OCI-LY7 (cell line): ENCODE measurements around the gene ROR2. TPM values are rescaled to one million over a fixed set of nuclear protein-coding genes. Genes with fewer than 3 reads are reported as not detected.

ENCODE experiments used
- BruUV-seq: library from RNA; stranded (reverse); fragments of 400-500 nt; replicated peaks from 2 replicates; lab custom pipeline; 2021; lab: Mats Ljungman, UMichigan
- CTCF ChIA-PET: fragments of 300-600 bp; sonication (Branson Sonifier 250); formaldehyde crosslinking; loops from one replicate; lab custom pipeline; 2022; ENCODE audit warnings: antibody characterized with exemption; ENCODE audit not compliant: unreplicated experiment; lab: Charles Lee
- POLR2A ChIA-PET: fragments of 300-600 bp; sonication (Branson Sonifier 250); formaldehyde crosslinking; loops from one replicate; lab custom pipeline; 2022; ENCODE audit warnings: antibody characterized with exemption; lab: Charles Lee
- DNase-seq: peaks from one replicate; pipeline ENCODE4 v3.0.0-alpha.2; 2015; ENCODE audit warnings: low spot score
- H2AFZ ChIP-seq: fragments of 200-600 bp; sonication (generic), shearing (Covaris generic); 2 replicates; pipeline ENCODE4 v1.6.1; 2014; ENCODE audit warnings: mild to moderate bottlenecking, antibody characterized with exemption, low read length, moderate library complexity
- H3K27ac ChIP-seq: fragments of 200-600 bp; sonication (generic); 2 replicates; pipeline ENCODE4 v1.5.1; 2014; ENCODE audit warnings: mixed run types, low read depth, mild to moderate bottlenecking, moderate library complexity, low read length, inconsistent platforms; ENCODE audit not compliant: poor library complexity, severe bottlenecking
- H3K36me3 ChIP-seq: fragments of 200-600 bp; sonication (generic); 2 replicates; pipeline ENCODE4 v1.6.1; 2014; ENCODE audit warnings: mild to moderate bottlenecking, antibody characterized with exemption, low read length, moderate library complexity, mixed read lengths; ENCODE audit not compliant: insufficient read depth
- H3K4me1 ChIP-seq: fragments of 200-600 bp; sonication (generic); 2 replicates; pipeline ENCODE4 v1.5.1; 2014; ENCODE audit warnings: mild to moderate bottlenecking, low read length; ENCODE audit not compliant: insufficient read depth, poor library complexity, severe bottlenecking
- H3K4me2 ChIP-seq: fragments of 200-600 bp; sonication (generic); 2 replicates; pipeline ENCODE4 v1.6.1; 2014; ENCODE audit warnings: mild to moderate bottlenecking, low read length
- H3K4me3 ChIP-seq: fragments of 200-600 bp; sonication (generic); 2 replicates; pipeline ENCODE4 v1.5.1; 2014; ENCODE audit warnings: mild to moderate bottlenecking, low read depth, low read length; ENCODE audit not compliant: poor library complexity, severe bottlenecking
- H3K79me2 ChIP-seq: fragments of 200-600 bp; sonication (generic); 2 replicates; pipeline ENCODE4 v1.6.1; 2016; ENCODE audit warnings: low read depth, mild to moderate bottlenecking, low read length, moderate library complexity, mixed read lengths; ENCODE audit not compliant: insufficient read depth
- H3K9me2 ChIP-seq: fragments of 200-600 bp; sonication (generic); 2 replicates; pipeline ENCODE4 v1.6.1; 2016; ENCODE audit warnings: mild to moderate bottlenecking, low read length, mixed read lengths; ENCODE audit not compliant: insufficient read depth
- H3K9me3 ChIP-seq: fragments of 200-600 bp; sonication (generic); 2 replicates; pipeline ENCODE4 v1.6.1; 2014; ENCODE audit warnings: mild to moderate bottlenecking, mixed run types, low read length, mixed read lengths
- H4K20me1 ChIP-seq: fragments of 200-600 bp; sonication (generic); 2 replicates; pipeline ENCODE4 v1.6.1; 2014; ENCODE audit warnings: mild to moderate bottlenecking, antibody characterized with exemption, low read length, moderate library complexity, mixed read lengths; ENCODE audit not compliant: insufficient read depth
- CTCF ChIP-seq: fragments of 200-600 bp; sonication (generic); conservative IDR thresholded peaks from 2 replicates; pipeline ENCODE4 v1.5.1; 2014; ENCODE audit warnings: mild to moderate bottlenecking, antibody characterized with exemption, low read length, moderate library complexity, mixed read lengths
- EZH2phosphoT487 ChIP-seq: fragments of 200-600 bp; sonication (generic); IDR thresholded peaks from 2 replicates; pipeline ENCODE4 v1.6.1; 2018; ENCODE audit warnings: low read depth, borderline replicate concordance, mild to moderate bottlenecking, mixed run types, antibody characterized with exemption, low read length, moderate library complexity, mixed read lengths
- intact Hi-C: fragments of 100-400 bp; cut with micrococcal nuclease; formaldehyde crosslinking; loops from one replicate; pipeline ENCODE4 v1.10.0; 2022; ENCODE audit not compliant: unreplicated experiment
- total RNA-seq, 2 experiments: library from RNA; depleted of rRNA in 1 of 2; stranded (reverse); fragments of >200 nt in 1 of 2; shearing (Covaris generic) in 1 of 2; gene quantifications; 2 replicates each; pipeline ENCODE4 v1.2.3, GENCODE V29; 2014 to 2022

Gene ROR2
- total RNA-seq, 2 experiments from 2014 or later = 0.10 to 0.19 TPM

- Histone ChIP-seq H3K4me2 (no peak overlapping the region), H3K9me3 (no peaks in the 10 kb centered on the region), H3K9me2 (no peaks in the 10 kb centered on the region), H3K36me3 (no peaks in the 10 kb centered on the region), H4K20me1 (no peaks in the 10 kb centered on the region), H3K27ac (no peak overlapping the region), H3K79me2 (no peaks in the 10 kb centered on the region), H2AFZ (no peak overlapping the region), H3K4me1 (peaks cover 35% of the 10 kb centered on the region), H3K4me3 (no peak overlapping the region)
- TF ChIP-seq CTCF = no peak
- TF ChIP-seq EZH2phosphoT487 = no peak
- intact Hi-C loops = loop anchor here (5.0 kb wide), 1 partner anchor 301 kb away; the partner anchor contains the start of gene NFIL3
- BruUV-seq = no TSS peak
- CTCF ChIA-PET = no interaction called here
- POLR2A ChIA-PET = no interaction called here
- DNase-seq = no peak
Measured at GRCh38 chr9:91723420-91724067, 226.5 kb downstream of the ROR2 start.

DNA sequence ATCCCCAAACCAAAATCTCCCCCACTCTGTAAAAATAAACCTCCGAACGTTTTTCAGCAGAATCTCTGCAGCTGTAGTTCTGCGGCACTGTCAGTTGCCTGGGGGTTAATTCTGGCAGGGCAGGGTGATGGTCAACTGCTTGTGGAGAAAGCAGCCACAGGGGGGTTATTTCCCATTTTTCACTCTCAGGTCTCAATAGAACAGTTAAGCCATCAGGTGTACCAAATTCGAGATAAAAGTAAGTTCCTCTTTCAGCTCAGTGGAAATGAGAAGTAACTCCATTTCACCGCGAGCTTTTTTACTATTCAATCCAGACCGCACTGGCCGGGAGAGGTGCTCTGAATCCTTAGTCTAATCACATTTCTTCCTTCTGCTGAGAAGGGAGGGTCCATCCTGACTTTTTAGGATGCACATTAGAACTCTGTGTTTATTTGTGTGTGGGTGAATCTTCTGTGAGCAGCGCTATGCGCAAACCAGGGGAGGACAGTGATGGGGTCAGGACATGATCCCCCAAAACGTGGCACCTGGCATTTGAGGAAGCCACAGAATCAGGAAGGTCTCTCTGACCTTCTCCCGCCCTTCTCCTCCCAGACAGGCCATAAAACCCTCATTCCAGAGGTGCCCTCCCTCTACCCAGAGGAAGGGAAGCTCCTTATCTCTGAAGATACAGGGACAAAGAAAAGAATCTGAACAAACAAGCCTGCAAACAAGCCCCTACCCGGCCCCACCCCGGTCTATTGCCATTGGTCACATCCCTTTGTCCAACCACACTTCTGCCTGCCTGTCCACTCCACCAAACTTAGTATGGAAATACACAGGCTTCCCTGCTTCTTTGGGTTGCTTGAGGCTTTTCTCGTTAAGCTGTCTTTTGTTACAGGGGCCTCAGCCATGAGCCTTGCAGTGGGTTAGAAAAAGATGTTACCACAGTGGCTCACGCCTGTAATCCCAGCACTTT is 229.0 kb downstream of the ROR2 start:
- POLR2A ChIA-PET = interaction anchor here (0.6 to 1.2 kb wide), 5 partner anchors 8 to 625 kb away, joined by 3 to 4 read pairs (median 3); no protein-coding TSS in a partner anchor
- TF ChIP-seq EZH2phosphoT487 = no peak
- peak; percentile 69 for TF ChIP-seq CTCF

More for the DNA sequence above, 229.0 kb downstream of the ROR2 start:
- intact Hi-C loops = loop anchor here (5.0 kb wide), 1 partner anchor 299 kb away; the partner anchor contains the start of gene NFIL3
- H3K4me1 ChIP-seq = peaks cover 35% of the 10 kb centered on the region
- peak overlapping the region; percentile 74 for H3K4me2 ChIP-seq
- peaks cover 8% of the 10 kb centered on the region; the same call in 1 of the 2 replicates for H3K9me3 ChIP-seq
- no peaks in the 10 kb centered on the region for H3K79me2 ChIP-seq
- peak; percentile 91 for DNase-seq
- H3K36me3 ChIP-seq = no peaks in the 10 kb centered on the region
- peak overlapping the region; percentile 90 for H3K27ac ChIP-seq
- H3K4me3 ChIP-seq = peak overlapping the region; percentile 47
- no peaks in the 10 kb centered on the region for H3K9me2 ChIP-seq
- CTCF ChIA-PET = interaction anchor here (0.5 to 1.0 kb wide), 2 partner anchors 13 to 16 kb away, joined by 3 read pairs; no protein-coding TSS in a partner anchor
- H4K20me1 ChIP-seq = no peaks in the 10 kb centered on the region
- no TSS peak for BruUV-seq
- peak overlapping the region; percentile 69 for H2AFZ ChIP-seq
